Activated B cell treated with CpG ODN at 0.5 μM for 24 hours (primary cell): ENCODE measurements around the gene STARD9. TPM values are rescaled to one million over a fixed set of nuclear protein-coding genes. Genes with fewer than 3 reads are reported as not detected.
"Not testable (repeated sequence)": the region's sequence is repeated elsewhere in the genome, so short reads cannot be mapped to it uniquely, and the experiment has no call there.

ENCODE experiments used
- ATAC-seq: fragments of 200-7000 bp; cut with Tn5 transposase; one replicate; pipeline ENCODE4 v1.10.0; 2021; ENCODE audit warnings: low read depth, mild to moderate bottlenecking, moderate library complexity
- CTCF ChIA-PET: fragments of 350-600 bp; sonication (Branson Sonifier 250); formaldehyde crosslinking; loops from one replicate; lab custom pipeline; 2021; ENCODE audit warnings: antibody characterized with exemption; lab: Charles Lee
- POLR2A ChIA-PET: fragments of 350-600 bp; sonication (Branson Sonifier 250); formaldehyde crosslinking; loops from one replicate; lab custom pipeline; 2021; ENCODE audit warnings: antibody characterized with exemption; lab: Charles Lee
- DNase-seq: peaks from one replicate; pipeline ENCODE4 v3.0.0; 2022
- H3K27ac Mint-ChIP-seq: one replicate; pipeline ENCODE4 v1.8.0; 2020; ENCODE audit warnings: mixed read lengths
- H3K27me3 Mint-ChIP-seq: one replicate; pipeline ENCODE4 v1.8.0; 2021; ENCODE audit warnings: mixed read lengths
- H3K36me3 Mint-ChIP-seq: one replicate; pipeline ENCODE4 v1.8.0; 2021; ENCODE audit warnings: low read depth, mixed read lengths
- H3K4me1 Mint-ChIP-seq: one replicate; pipeline ENCODE4 v1.8.0; 2021; ENCODE audit warnings: mixed read lengths
- H3K4me3 Mint-ChIP-seq: one replicate; pipeline ENCODE4 v1.8.0; 2020; ENCODE audit warnings: mild to moderate bottlenecking, mixed read lengths
- H3K9me3 Mint-ChIP-seq: one replicate; pipeline ENCODE4 v1.8.0; 2020; ENCODE audit warnings: mixed read lengths
- CTCF ChIP-seq: fragments of 200-600 bp; IDR thresholded peaks from one replicate; pipeline ENCODE4 v1.8.0; 2022; ENCODE audit warnings: antibody characterized with exemption, mild to moderate bottlenecking
- intact Hi-C: fragments of 100-400 bp; cut with micrococcal nuclease; formaldehyde crosslinking; loops from one replicate; pipeline ENCODE4 v1.15.1; 2024
- total RNA-seq: library from RNA; stranded (reverse); gene quantifications from 2 replicates; pipeline ENCODE4 v1.2.3, GENCODE V29; 2022

STARD9 gene
- total RNA-seq, 1 donor from 2014 or later = 7.1 TPM

- ChIA-PET POLR2A (no interaction called here), CTCF (no interaction called here)
- Mint-ChIP-seq H3K9me3 (peaks cover 20% of the 10 kb centered on the region), H3K4me3 (no peak overlapping the region), H3K36me3 (peaks cover 31% of the 10 kb centered on the region), H3K27ac (no peak overlapping the region), H3K4me1 (no peaks in the 10 kb centered on the region), H3K27me3 (no peaks in the 10 kb centered on the region)
- intact Hi-C loops = no loop called here
- ATAC-seq (no peak), DNase-seq (no peak)
- TF ChIP-seq CTCF = no peak
Measured at GRCh38 chr15:42759093-42759492, 183.7 kb downstream of the STARD9 start.

- Mint-ChIP-seq H3K9me3 (peaks cover 25% of the 10 kb centered on the region), H3K27ac (no peak overlapping the region), H3K4me1 (no peaks in the 10 kb centered on the region), H3K4me3 (no peak overlapping the region), H3K27me3 (no peaks in the 10 kb centered on the region), H3K36me3 (peaks cover 40% of the 10 kb centered on the region)
- intact Hi-C loops = no loop called here
- no peak for TF ChIP-seq CTCF
- CTCF ChIA-PET = no interaction called here
- DNase-seq (no peak), ATAC-seq (no peak)
- POLR2A ChIA-PET = no interaction called here
Measured at GRCh38 chr15:42760759-42761158, 185.4 kb downstream of the STARD9 start.

GRCh38 chr15:42761813-42762212 lies 186.4 kb downstream of the STARD9 start:
- intact Hi-C loops, H3K4me3 Mint-ChIP-seq, H3K4me1 Mint-ChIP-seq, H3K27ac Mint-ChIP-seq, ATAC-seq, POLR2A ChIA-PET, DNase-seq, CTCF ChIA-PET, H3K27me3 Mint-ChIP-seq: not testable (repeated sequence)
- Mint-ChIP-seq H3K36me3 (peaks cover 48% of the 10 kb centered on the region), H3K9me3 (peaks cover 31% of the 10 kb centered on the region)

GRCh38 chr15:42764154-42764731 lies 188.8 kb downstream of the STARD9 start:
- intact Hi-C loops, H3K4me1 Mint-ChIP-seq, DNase-seq, CTCF ChIA-PET, H3K4me3 Mint-ChIP-seq, H3K27me3 Mint-ChIP-seq, POLR2A ChIA-PET, H3K27ac Mint-ChIP-seq, ATAC-seq: not testable (repeated sequence)
- H3K36me3 Mint-ChIP-seq = peaks cover 65% of the 10 kb centered on the region
- peaks cover 31% of the 10 kb centered on the region for H3K9me3 Mint-ChIP-seq

- H3K27ac Mint-ChIP-seq, H3K4me3 Mint-ChIP-seq, H3K27me3 Mint-ChIP-seq, ATAC-seq, H3K4me1 Mint-ChIP-seq, intact Hi-C loops, DNase-seq, CTCF ChIA-PET: not testable (repeated sequence)
- H3K9me3 Mint-ChIP-seq = peaks cover 23% of the 10 kb centered on the region
- POLR2A ChIA-PET = interaction anchor here (0.6 kb wide), 1 partner anchor 125 kb away, joined by 7 read pairs; no protein-coding TSS in a partner anchor
- peaks cover 65% of the 10 kb centered on the region for H3K36me3 Mint-ChIP-seq
Measured at GRCh38 chr15:42766109-42766508, 190.7 kb downstream of the STARD9 start.

Other genes with a start within 250 kb of the STARD9 start
- gene CAPN3, start 216.1 kb upstream of the STARD9 start, total RNA-seq = 17.9 and 23.8 TPM in 2 replicates
- 46.6 and 46.9 TPM in 2 replicates for gene ZNF106, start 84.5 kb upstream of the STARD9 start, total RNA-seq
- gene SNAP23, start 80.0 kb upstream of the STARD9 start, total RNA-seq = 111 and 123 TPM in 2 replicates
- gene LRRC57, start 26.8 kb upstream of the STARD9 start, total RNA-seq = 16.1 and 21.4 TPM in 2 replicates
- 18.2 and 20.8 TPM in 2 replicates for gene HAUS2, start 26.8 kb upstream of the STARD9 start, total RNA-seq
- 14.6 and 15.6 TPM in 2 replicates for gene CDAN1, start 161.5 kb downstream of the STARD9 start, total RNA-seq